GM23248 (cell line): ENCODE measurements around the gene PGP. TPM values are rescaled to one million over a fixed set of nuclear protein-coding genes. Genes with fewer than 3 reads are reported as not detected.

Experiments used
- DNase-seq: peaks from one replicate; pipeline ENCODE4 v3.0.0-alpha.2; 2015
- H2AFZ ChIP-seq: fragments of 200-600 bp; sonication (generic); 2 replicates; pipeline ENCODE4 v1.6.1; 2016; ENCODE audit warnings: antibody characterized with exemption
- H3F3A ChIP-seq: fragments of 200-600 bp; sonication (generic); 2 replicates; pipeline ENCODE4 v1.6.1; 2016; ENCODE audit warnings: mild to moderate bottlenecking, antibody characterized with exemption, mixed run types; ENCODE audit not compliant: insufficient read depth
- H3K27ac ChIP-seq: fragments of 200-600 bp; sonication (generic); 2 replicates; pipeline ENCODE4 v1.5.1; 2016; ENCODE audit warnings: mild to moderate bottlenecking
- H3K27me3 ChIP-seq: fragments of 200-600 bp; sonication (generic); replicated peaks from 2 replicates; pipeline ENCODE4 v1.6.1; 2016; ENCODE audit warnings: mild to moderate bottlenecking; ENCODE audit not compliant: insufficient read depth
- H3K36me3 ChIP-seq: fragments of 200-600 bp; sonication (generic); 2 replicates; pipeline ENCODE4 v1.6.1; 2016; ENCODE audit warnings: low read depth, mild to moderate bottlenecking
- H3K4me1 ChIP-seq: fragments of 200-600 bp; sonication (generic); 2 replicates; pipeline ENCODE4 v1.6.1; 2016; ENCODE audit warnings: mild to moderate bottlenecking; ENCODE audit not compliant: insufficient read depth
- H3K4me2 ChIP-seq: fragments of 200-600 bp; sonication (generic); one replicate; pipeline ENCODE4 v1.6.1; 2016; ENCODE audit warnings: mild to moderate bottlenecking; ENCODE audit not compliant: unreplicated experiment
- H3K4me3 ChIP-seq: fragments of 200-600 bp; sonication (generic); 2 replicates; pipeline ENCODE4 v1.5.1; 2016; ENCODE audit warnings: mild to moderate bottlenecking
- H3K79me2 ChIP-seq: fragments of 200-600 bp; sonication (generic); 2 replicates; pipeline ENCODE4 v1.6.1; 2016; ENCODE audit warnings: mild to moderate bottlenecking; ENCODE audit not compliant: insufficient read depth
- H3K9ac ChIP-seq: fragments of 200-600 bp; sonication (generic); 2 replicates; pipeline ENCODE4 v1.6.1; 2016; ENCODE audit warnings: mild to moderate bottlenecking
- H3K9me2 ChIP-seq: fragments of 200-600 bp; sonication (generic); 2 replicates; pipeline ENCODE4 v1.6.1; 2016; ENCODE audit warnings: mixed run types, mild to moderate bottlenecking, moderate library complexity; ENCODE audit not compliant: insufficient read depth
- H3K9me3 ChIP-seq: fragments of 200-600 bp; sonication (generic); one replicate; pipeline ENCODE4 v1.6.1; 2017; ENCODE audit warnings: low read depth
- H4K20me1 ChIP-seq: fragments of 200-600 bp; sonication (generic); 2 replicates; pipeline ENCODE4 v1.6.0; 2016; ENCODE audit not compliant: insufficient read depth
- EZH2 ChIP-seq: fragments of 200-600 bp; sonication (generic); IDR thresholded peaks from 2 replicates; pipeline ENCODE4 v1.6.1; 2018; ENCODE audit warnings: antibody characterized with exemption, mild to moderate bottlenecking; ENCODE audit not compliant: insufficient read depth, poor library complexity, severe bottlenecking
- EZH2phosphoT487 ChIP-seq: fragments of 200-600 bp; sonication (generic); IDR thresholded peaks from 2 replicates; pipeline ENCODE4 v1.6.1; 2018; ENCODE audit warnings: antibody characterized with exemption, moderate library complexity, mild to moderate bottlenecking, low read depth; ENCODE audit not compliant: insufficient read depth
- WGBS, 2 experiments: methylation state at CpG; one replicate each; pipeline ENCODE4 v1.1.6; 2015 to 2017; ENCODE audit warnings: low lambda C conversion rate in 2 of 2, low coverage in 1 of 2; ENCODE audit errors: missing lambda C conversion rate in 2 of 2; 5-methylcytosine and 5-hydroxymethylcytosine counted together
- in situ Hi-C: fragments of 300-500 bp; cut with MboI; formaldehyde crosslinking; loops from 2 replicates; pipeline ENCODE4 v1.15.0; 2020
- polyA plus RNA-seq: library from polyadenylated mRNA; unstranded; fragments of >200 nt; fragmentation: Nextera tagmentation; extraction: Ambion mirVana; gene quantifications from 2 replicates; pipeline ENCODE4 v1.2.1, GENCODE V29; 2016
- total RNA-seq: library from RNA; depleted of rRNA; stranded (reverse); fragments of >200 nt; shearing (Covaris generic); gene quantifications from 2 replicates; pipeline ENCODE4 v1.2.3, GENCODE V29; 2014

The PGP gene
- total and polyA plus RNA-seq, 2 experiments from 2014 or later: 10.1 to 25.5 TPM

DNA sequence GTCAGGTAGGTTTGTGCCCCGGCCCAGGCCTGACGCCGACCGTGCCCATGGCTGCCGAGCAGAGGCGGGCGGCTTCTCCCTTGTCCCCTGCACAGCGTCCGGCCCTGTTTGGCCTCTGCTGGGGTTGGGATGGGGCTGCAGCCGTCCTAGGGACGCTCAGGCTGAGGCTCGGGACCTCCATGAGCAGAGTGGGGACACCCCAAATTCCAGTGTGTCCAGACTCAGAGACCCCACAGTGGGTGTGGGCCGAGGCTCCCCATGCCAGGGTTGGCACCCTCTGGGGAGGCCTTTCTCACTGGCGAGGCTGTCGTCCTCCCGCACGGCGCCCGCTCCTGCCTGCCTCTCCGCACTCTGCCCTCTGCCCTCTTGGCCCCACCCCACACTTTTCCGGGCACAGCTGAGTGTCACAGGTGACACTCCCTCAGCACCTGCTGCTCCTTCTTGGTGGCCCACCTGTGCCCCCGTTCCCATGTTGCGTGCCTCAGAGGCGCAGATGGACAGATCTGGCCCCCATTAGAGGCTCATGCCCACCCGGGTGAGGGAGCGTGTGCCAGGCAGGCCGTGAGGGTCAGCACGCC is 43.0 kb downstream of the PGP start:
- 92% methylated on average over 27 to 28 of the region's 28 CpGs for WGBS, 2 experiments
- Histone ChIP-seq H3K9ac (no peak overlapping the region), H3K27ac (no peak overlapping the region), H3K27me3 (no peaks in the 10 kb centered on the region), H3K4me1 (no peaks in the 10 kb centered on the region), H3K4me2 (no peak overlapping the region), H3K9me3 (no peaks in the 10 kb centered on the region), H3F3A (no peaks in the 10 kb centered on the region), H2AFZ (no peak overlapping the region), H3K36me3 (no peaks in the 10 kb centered on the region; the same call in 1 of the 2 replicates), H3K79me2 (peaks cover 10% of the 10 kb centered on the region), H3K9me2 (no peaks in the 10 kb centered on the region), H4K20me1 (no peaks in the 10 kb centered on the region), H3K4me3 (no peak overlapping the region)
- DNase-seq: no peak
- in situ Hi-C loops: no loop called here
- TF ChIP-seq EZH2 (no peak), EZH2phosphoT487 (no peak)

DNA sequence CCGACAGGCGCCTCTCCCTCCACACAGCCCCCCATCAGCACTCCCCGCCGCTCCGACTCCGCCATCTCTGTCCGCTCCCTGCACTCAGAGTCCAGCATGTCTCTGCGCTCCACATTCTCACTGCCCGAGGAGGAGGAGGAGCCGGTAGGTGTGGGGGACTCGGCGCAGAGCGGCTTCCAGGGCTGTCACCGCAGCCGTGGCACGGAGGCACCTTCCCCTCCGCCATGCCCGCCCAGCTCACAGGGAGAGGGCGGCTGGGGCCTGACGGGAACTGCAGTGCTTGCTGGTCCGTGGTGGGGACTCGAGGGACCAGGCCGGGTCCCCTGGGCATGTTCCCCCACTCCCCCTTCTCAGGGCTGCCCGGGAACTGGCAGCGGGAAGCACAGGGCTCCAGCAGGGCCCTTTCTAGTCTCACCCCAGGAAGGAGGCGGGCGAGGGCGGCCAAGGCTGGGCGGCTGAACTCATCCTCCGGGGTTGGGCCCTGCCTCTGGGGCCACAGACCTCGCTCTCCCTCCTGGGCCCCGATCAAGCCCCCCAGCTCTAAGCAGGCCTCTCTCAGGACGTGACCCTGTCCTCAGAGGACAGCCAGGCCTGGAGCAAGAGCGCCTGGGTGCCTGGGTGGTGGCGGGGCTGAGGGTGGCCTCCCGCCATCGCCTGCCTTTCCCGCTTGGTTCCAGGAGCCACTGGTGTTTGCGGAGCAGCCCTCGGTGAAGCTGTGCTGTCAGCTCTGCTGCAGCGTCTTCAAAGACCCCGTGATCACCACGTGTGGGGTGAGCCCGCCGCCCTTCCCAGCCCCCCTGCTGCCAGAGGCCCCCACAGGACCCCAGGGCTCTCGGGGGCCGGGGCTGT is 43.8 kb downstream of the PGP start:
- no peak for DNase-seq
- H3K9ac ChIP-seq: no peak overlapping the region
- H3K79me2 ChIP-seq: peaks cover 18% of the 10 kb centered on the region
- H2AFZ ChIP-seq: no peak overlapping the region
- H3K27ac ChIP-seq: no peak overlapping the region
- no peaks in the 10 kb centered on the region for H3K9me2 ChIP-seq
- TF ChIP-seq EZH2: no peak
- TF ChIP-seq EZH2phosphoT487: no peak
- H3K4me3 ChIP-seq: no peak overlapping the region
- in situ Hi-C loops: no loop called here
- H3K27me3 ChIP-seq: no peaks in the 10 kb centered on the region
- 94 to 97% methylated on average over 35 to 47 of the region's 47 CpGs for WGBS, 2 experiments
- no peaks in the 10 kb centered on the region for H3F3A ChIP-seq
- H3K9me3 ChIP-seq: no peaks in the 10 kb centered on the region
- H4K20me1 ChIP-seq: no peaks in the 10 kb centered on the region
- no peak overlapping the region for H3K4me2 ChIP-seq
- H3K4me1 ChIP-seq: no peaks in the 10 kb centered on the region
- H3K36me3 ChIP-seq: no peaks in the 10 kb centered on the region; the same call in 1 of the 2 replicates

DNA sequence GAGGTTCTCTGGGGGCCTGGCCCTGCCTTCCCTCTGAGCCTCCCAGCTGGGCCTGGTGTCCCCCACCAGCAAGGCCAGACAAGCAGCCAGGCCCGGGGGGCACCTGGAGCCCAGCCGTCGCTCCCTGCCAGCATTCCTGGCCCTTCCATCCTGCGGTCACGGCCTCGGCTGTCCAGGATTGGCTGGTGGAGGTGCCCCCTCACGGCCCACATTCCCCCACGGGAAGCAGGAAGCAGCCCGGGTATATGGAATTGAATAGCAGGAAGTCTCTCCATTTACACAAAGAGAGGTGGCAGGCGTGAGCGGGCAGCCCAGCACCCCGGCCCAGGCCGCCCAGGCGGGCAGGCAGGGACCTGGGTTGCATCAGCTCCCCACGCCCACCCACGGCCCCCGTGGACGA is 44.6 kb downstream of the PGP start:
- in situ Hi-C loops: no loop called here
- no peak overlapping the region for H2AFZ ChIP-seq
- H3K79me2 ChIP-seq: peaks cover 25% of the 10 kb centered on the region
- H4K20me1 ChIP-seq: no peaks in the 10 kb centered on the region
- DNase-seq: no peak
- no peak overlapping the region for H3K9ac ChIP-seq
- 83 to 87% methylated on average over 18 of the region's 18 CpGs for WGBS, 2 experiments
- H3K9me3 ChIP-seq: no peaks in the 10 kb centered on the region
- no peak for TF ChIP-seq EZH2phosphoT487
- TF ChIP-seq EZH2: no peak
- H3K9me2 ChIP-seq: no peaks in the 10 kb centered on the region
- no peaks in the 10 kb centered on the region; the same call in 1 of the 2 replicates for H3K36me3 ChIP-seq
- H3K27me3 ChIP-seq: no peaks in the 10 kb centered on the region
- H3K27ac ChIP-seq: no peak overlapping the region
- no peak overlapping the region for H3K4me2 ChIP-seq
- H3K4me1 ChIP-seq: no peaks in the 10 kb centered on the region
- no peak overlapping the region for H3K4me3 ChIP-seq
- H3F3A ChIP-seq: no peaks in the 10 kb centered on the region

DNA sequence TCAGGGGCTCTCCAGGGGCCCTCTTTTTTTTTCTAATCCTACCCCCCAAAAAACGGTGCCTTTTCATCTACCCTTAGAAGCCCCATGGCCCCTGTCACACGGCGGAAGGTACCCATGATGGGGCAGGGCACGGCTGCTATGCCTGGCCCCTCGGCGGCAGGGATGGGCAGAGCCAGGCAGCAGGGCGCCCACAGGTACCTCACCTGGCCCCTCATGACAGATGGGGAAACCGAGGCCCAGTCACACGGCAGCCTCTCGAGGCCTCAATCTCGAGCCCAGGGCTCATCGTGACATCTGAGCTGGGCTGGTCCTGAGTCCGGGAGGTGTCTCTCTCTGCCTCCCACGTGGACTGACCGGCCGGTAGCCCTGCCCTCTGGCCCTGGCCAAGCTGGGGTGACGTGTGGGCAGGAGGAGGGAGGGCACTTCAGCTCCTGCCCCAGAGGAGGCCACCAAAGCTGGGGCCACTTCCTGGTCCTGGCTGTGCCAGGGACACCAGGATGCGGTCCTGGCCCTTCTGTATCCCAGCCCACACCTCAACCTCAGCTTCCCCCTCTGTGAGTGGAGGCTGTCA is 47.5 kb downstream of the PGP start:
- no peak for DNase-seq
- Histone ChIP-seq H3K36me3 (no peaks in the 10 kb centered on the region; the same call in 1 of the 2 replicates), H3K4me3 (no peak overlapping the region), H3K27ac (no peak overlapping the region), H3F3A (no peaks in the 10 kb centered on the region), H3K79me2 (peaks cover 52% of the 10 kb centered on the region), H3K9me2 (no peaks in the 10 kb centered on the region), H3K9me3 (no peaks in the 10 kb centered on the region), H2AFZ (no peak overlapping the region), H3K27me3 (no peaks in the 10 kb centered on the region), H3K4me2 (no peak overlapping the region), H3K4me1 (no peaks in the 10 kb centered on the region), H3K9ac (no peak overlapping the region), H4K20me1 (no peaks in the 10 kb centered on the region)
- no peak for TF ChIP-seq EZH2
- no peak for TF ChIP-seq EZH2phosphoT487
- WGBS, 2 experiments: 91 to 94% methylated on average over 18 of the region's 18 CpGs
- in situ Hi-C loops: no loop called here
